Parathyroid adenoma (tissue), 2 donors: ENCODE results near the gene ANO10.
"Not testable (repeated sequence)": the region's sequence is repeated elsewhere in the genome, so short reads cannot be mapped to it uniquely, and the experiment has no call there.

Experiments
- H2AFZ ChIP-seq: fragments of 300-600 bp; sonication (generic); one replicate; pipeline ENCODE4 v1.7.0; 2017; ENCODE audit warnings: antibody characterized with exemption, mild to moderate bottlenecking
- H3K27ac ChIP-seq: fragments of 300-600 bp; sonication (generic); one replicate; pipeline ENCODE4 v1.7.0; 2017
- H3K27me3 ChIP-seq: fragments of 300-600 bp; sonication (generic); one replicate; pipeline ENCODE4 v1.7.0; 2017; ENCODE audit warnings: low read length; ENCODE audit not compliant: control insufficient read depth, insufficient read depth
- H3K36me3 ChIP-seq: fragments of 300-600 bp; sonication (generic); one replicate; pipeline ENCODE4 v1.7.0; 2017; ENCODE audit warnings: low read length; ENCODE audit not compliant: control insufficient read depth, insufficient read depth
- H3K4me1 ChIP-seq: fragments of 300-600 bp; sonication (generic); one replicate; pipeline ENCODE4 v1.7.0; 2017; ENCODE audit warnings: control low read depth
- H3K4me2 ChIP-seq: fragments of 300-600 bp; sonication (generic); one replicate; pipeline ENCODE4 v1.7.0; 2017; ENCODE audit warnings: low read length
- H3K4me3 ChIP-seq: fragments of 300-600 bp; sonication (generic); one replicate; pipeline ENCODE4 v1.7.0; 2017; ENCODE audit warnings: low read depth, low read length
- H3K79me2 ChIP-seq: fragments of 300-600 bp; sonication (generic); one replicate; pipeline ENCODE4 v1.7.0; 2017; ENCODE audit warnings: control low read depth
- H3K9ac ChIP-seq: fragments of 300-600 bp; sonication (generic); one replicate; pipeline ENCODE4 v1.7.0; 2017; ENCODE audit warnings: mild to moderate bottlenecking
- H3K9me3 ChIP-seq: fragments of 300-600 bp; sonication (generic); one replicate; pipeline ENCODE4 v1.7.0; 2017; ENCODE audit warnings: low read length; ENCODE audit not compliant: control insufficient read depth
- TF ChIP-seq, protein P1 (sequence below): fragments of 300-600 bp; sonication (generic); IDR thresholded peaks from one replicate; pipeline ENCODE4 v1.7.0; 2017; ENCODE audit warnings: antibody characterized with exemption, mild to moderate bottlenecking
- donor health status: primary hyperparathyroidism.

Gene ANO10

DNA sequence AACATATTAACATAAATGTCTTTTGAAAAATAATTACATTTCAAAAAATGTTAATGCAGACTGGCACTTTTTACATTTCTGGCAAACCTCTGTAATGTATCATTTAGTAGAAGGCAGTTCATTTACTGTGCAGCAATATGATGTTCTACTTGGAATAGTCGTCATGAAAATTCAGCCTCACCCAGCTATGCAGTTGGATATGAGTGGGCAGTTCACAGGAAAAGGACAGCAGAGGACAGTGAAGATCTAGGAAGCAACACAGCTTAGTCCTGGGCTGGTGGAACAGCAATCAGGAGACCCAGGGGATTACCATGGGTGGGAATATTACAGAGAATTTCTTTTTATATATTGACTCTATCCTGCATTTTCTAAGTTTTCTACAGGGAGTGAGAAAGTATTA is 63.6 kb downstream of the ANO10 start:
- TF ChIP-seq, protein P1, sequence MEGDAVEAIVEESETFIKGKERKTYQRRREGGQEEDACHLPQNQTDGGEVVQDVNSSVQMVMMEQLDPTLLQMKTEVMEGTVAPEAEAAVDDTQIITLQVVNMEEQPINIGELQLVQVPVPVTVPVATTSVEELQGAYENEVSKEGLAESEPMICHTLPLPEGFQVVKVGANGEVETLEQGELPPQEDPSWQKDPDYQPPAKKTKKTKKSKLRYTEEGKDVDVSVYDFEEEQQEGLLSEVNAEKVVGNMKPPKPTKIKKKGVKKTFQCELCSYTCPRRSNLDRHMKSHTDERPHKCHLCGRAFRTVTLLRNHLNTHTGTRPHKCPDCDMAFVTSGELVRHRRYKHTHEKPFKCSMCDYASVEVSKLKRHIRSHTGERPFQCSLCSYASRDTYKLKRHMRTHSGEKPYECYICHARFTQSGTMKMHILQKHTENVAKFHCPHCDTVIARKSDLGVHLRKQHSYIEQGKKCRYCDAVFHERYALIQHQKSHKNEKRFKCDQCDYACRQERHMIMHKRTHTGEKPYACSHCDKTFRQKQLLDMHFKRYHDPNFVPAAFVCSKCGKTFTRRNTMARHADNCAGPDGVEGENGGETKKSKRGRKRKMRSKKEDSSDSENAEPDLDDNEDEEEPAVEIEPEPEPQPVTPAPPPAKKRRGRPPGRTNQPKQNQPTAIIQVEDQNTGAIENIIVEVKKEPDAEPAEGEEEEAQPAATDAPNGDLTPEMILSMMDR, result no peak
- Histone ChIP-seq H3K4me3 (no peak overlapping the region), H3K9me3 (no peaks in the 10 kb centered on the region), H3K9ac (no peak overlapping the region), H3K4me2 (no peak overlapping the region), H2AFZ (no peak overlapping the region), H3K27ac (no peak overlapping the region), H3K27me3 (no peaks in the 10 kb centered on the region), H3K36me3 (no peaks in the 10 kb centered on the region), H3K79me2 (no peaks in the 10 kb centered on the region), H3K4me1 (no peaks in the 10 kb centered on the region)

DNA sequence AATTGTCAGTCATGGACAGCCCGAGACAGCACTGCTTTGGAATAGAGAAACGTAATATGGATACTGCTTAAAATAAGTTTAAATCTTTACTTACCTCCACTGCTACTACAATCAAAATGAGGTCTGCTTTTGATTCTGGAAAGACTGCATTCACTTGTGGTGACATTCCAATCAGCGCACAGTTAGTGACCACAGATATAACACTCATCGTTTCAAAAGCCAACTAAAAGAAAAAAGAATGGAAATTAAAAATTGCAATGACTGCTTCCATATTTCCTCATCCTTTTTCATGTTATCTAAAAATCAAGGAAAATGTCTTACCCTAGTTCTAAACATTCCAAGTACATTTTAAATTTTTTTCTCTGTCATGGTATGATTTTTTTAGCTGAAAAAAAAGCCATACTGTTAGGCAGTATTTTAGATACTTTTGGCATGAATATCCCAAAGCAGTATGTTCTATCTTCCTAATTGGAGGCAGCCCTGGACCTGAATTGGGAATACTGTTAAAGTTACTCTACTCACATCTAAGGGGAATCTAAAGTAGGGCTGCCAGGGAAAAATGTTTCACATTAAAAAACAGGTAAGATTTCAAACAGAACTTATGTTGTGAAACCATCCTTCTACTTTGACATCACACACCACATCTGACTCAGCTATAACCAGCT is 72.1 kb downstream of the ANO10 start:
- Histone ChIP-seq H3K27me3 (no peaks in the 10 kb centered on the region), H3K4me2 (no peak overlapping the region), H3K79me2 (no peaks in the 10 kb centered on the region), H3K9me3 (no peaks in the 10 kb centered on the region), H3K9ac (no peak overlapping the region), H3K36me3 (no peaks in the 10 kb centered on the region), H3K27ac (no peak overlapping the region), H3K4me1 (no peaks in the 10 kb centered on the region), H3K4me3 (no peak overlapping the region), H2AFZ (no peak overlapping the region)
- TF ChIP-seq, protein P1, result no peak

DNA sequence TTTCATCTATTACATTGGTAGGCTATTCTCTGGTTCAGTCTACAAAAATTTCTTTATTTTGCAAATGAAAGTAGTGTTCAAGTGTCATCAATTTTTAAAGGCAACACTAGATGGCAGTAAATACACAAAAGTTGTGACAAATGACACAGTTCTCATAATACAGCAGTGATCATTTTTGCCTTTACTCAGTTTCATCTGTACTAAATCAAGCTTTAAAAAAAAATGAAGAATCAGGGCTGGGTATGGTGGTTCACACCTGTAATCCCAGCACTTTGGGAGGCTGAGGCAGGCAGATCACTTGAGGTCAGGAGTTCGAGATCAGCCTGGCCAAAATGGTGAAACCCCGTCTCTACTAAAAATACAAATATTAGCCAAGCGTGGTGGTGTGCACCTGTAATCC is 77.5 kb downstream of the ANO10 start:
- H3K4me3 ChIP-seq, H3K9ac ChIP-seq, H3K4me1 ChIP-seq, H2AFZ ChIP-seq, H3K9me3 ChIP-seq, H3K4me2 ChIP-seq, H3K27me3 ChIP-seq, H3K27ac ChIP-seq, H3K79me2 ChIP-seq, H3K36me3 ChIP-seq: not testable (repeated sequence)
- TF ChIP-seq, protein P1, result peak; percentile 65

DNA sequence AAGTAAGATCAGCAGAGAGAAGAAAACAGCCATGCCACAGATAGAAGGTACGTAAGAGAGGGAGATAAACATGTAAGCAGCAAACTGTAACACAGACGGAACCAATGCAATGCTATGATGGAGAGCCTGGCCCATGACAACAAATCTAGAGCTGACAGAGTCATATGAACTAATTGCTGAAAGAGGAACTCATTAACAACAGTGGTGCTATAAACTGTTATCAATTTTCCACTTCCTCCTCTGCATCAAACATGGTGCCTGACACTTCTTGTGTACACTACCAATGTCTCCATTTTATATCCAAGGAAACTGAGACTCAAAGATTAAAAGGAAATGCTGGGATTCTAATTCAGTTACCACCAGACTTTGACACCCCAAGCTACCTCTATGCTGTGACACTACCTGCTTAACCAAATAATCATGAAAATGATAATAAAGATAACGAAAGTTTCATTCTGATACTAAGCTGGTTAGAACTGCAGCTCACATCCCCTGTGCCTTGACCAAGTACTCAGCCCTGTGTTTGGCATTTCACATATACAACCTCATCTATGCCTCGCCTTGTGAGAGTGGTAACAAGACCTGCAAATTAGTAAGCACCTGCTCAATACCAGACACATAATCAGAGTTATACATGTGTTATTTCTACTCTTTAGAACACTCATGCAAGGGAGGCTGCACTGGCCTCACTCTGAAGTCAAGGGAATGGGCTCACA is 79.3 kb downstream of the ANO10 start:
- TF ChIP-seq, protein P1, result no peak
- no peak overlapping the region for H2AFZ ChIP-seq
- no peak overlapping the region for H3K27ac ChIP-seq

DNA sequence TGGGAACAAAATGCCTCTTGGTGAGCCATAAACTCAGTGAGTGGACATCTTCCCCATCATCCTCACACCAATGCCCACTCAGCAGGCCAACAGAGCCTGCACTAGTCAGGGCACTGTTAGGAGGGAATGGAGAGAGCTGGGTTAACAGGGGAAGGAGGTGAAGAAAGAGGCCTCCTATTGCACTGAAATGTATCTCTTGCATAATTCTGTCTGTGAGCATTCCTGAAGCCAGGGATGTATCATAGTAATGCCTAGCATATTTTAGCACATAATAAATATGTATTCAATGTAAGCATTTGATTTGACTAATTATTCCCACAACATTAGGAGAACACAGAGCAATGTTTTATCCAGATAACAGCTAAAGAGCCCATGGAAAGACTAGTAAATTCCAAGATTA is 81.2 kb downstream of the ANO10 start:
- no peaks in the 10 kb centered on the region for H3K27me3 ChIP-seq
- H3K4me3 ChIP-seq, result no peak overlapping the region
- peaks cover 2% of the 10 kb centered on the region for H3K36me3 ChIP-seq
- H3K4me1 ChIP-seq, result no peaks in the 10 kb centered on the region
- no peak overlapping the region for H3K27ac ChIP-seq
- TF ChIP-seq, protein P1, result no peak
- no peaks in the 10 kb centered on the region for H3K79me2 ChIP-seq
- H3K4me2 ChIP-seq, result no peak overlapping the region
- H3K9me3 ChIP-seq, result no peaks in the 10 kb centered on the region
- no peak overlapping the region for H3K9ac ChIP-seq
- no peak overlapping the region for H2AFZ ChIP-seq

More for the DNA sequence above, 79.3 kb downstream of the ANO10 start:
- Histone ChIP-seq H3K27me3 (no peaks in the 10 kb centered on the region), H3K9ac (no peak overlapping the region), H3K4me1 (no peaks in the 10 kb centered on the region), H3K79me2 (no peaks in the 10 kb centered on the region), H3K4me2 (no peak overlapping the region), H3K36me3 (no peaks in the 10 kb centered on the region), H3K4me3 (no peak overlapping the region), H3K9me3 (no peaks in the 10 kb centered on the region)
